ENCODE data around the gene NELFE. TPM values are rescaled to one million over a fixed set of nuclear protein-coding genes. Genes with fewer than 3 reads are reported as not detected.
A peak's percentile ranks its signal among the peaks of the same experiment; 100 is the strongest.

NELFE gene
- total and polyA plus RNA-seq, 2 of the 13 experiments (the other 11 are each of a cell fraction or from before 2014, with no cell fraction given) = 51.3 to 69.8 TPM

- TF ChIP-seq CREB1 (IDR thresholded peaks at IDR 0.05) = no peak
- TF ChIP-seq CREB1 (CRISPR knock-in tag; IDR thresholded peaks at IDR 0.05) = no peak
- TF ChIP-seq EP300 (IDR thresholded peaks at IDR 0.05; ENCODE audit: low read depth in 2 of 2, low read length in 2 of 2) = peak in 1 of 2 experiments; percentile 36; a peak in 1 of 4 replicates
- no peak for TF ChIP-seq EP300 (CRISPR knock-in tag; IDR thresholded peaks at IDR 0.05; ENCODE audit: borderline replicate concordance)
- TF ChIP-seq IRX3 (CRISPR knock-in tag; IDR thresholded peaks at IDR 0.05; ENCODE audit: borderline replicate concordance, low read depth) = no peak
- no peak for TF ChIP-seq ZFP90 (CRISPR knock-in tag; IDR thresholded peaks at IDR 0.05; ENCODE audit: borderline replicate concordance)
- peak; percentile 68; the same call in 1 of the 2 replicates for TF ChIP-seq BCL6 (CRISPR knock-in tag; IDR thresholded peaks at IDR 0.05)
- no peak for TF ChIP-seq FOXP1 (IDR thresholded peaks at IDR 0.05)
- peak; percentile 14; the same call in 1 of the 2 replicates for TF ChIP-seq FOXP1 (CRISPR knock-in tag; IDR thresholded peaks at IDR 0.05)
- no peak for TF ChIP-seq HDAC6 (IDR thresholded peaks at IDR 0.05; ENCODE audit: low read depth, low read length)
- TF ChIP-seq ZNF784 (CRISPR knock-in tag; IDR thresholded peaks at IDR 0.05; ENCODE audit: borderline replicate concordance) = no peak
- TF ChIP-seq, protein P1, sequence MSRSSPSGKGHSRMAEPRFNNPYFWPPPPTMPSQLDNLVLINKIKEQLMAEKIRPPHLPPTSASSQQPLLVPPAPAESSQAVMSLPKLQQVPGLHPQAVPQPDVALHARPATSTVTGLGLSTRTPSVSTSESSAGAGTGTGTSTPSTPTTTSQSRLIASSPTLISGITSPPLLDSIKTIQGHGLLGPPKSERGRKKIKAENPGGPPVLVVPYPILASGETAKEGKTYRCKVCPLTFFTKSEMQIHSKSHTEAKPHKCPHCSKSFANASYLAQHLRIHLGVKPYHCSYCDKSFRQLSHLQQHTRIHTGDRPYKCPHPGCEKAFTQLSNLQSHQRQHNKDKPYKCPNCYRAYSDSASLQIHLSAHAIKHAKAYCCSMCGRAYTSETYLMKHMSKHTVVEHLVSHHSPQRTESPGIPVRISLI (CRISPR knock-in tag; IDR thresholded peaks at IDR 0.05; ENCODE audit: borderline replicate concordance) = no peak
- TF ChIP-seq GLI4 (CRISPR knock-in tag; IDR thresholded peaks at IDR 0.05; ENCODE audit: borderline replicate concordance) = no peak
- TF ChIP-seq TFDP1 (CRISPR knock-in tag; IDR thresholded peaks at IDR 0.05; ENCODE audit: borderline replicate concordance) = no peak
- TF ChIP-seq BCLAF1 (IDR thresholded peaks at IDR 0.05) = no peak
These were observed 38.0 kb downstream of the NELFE start (continued) for GRCh38 chr6:31920811-31921210.
